Skeletal muscle tissue (tissue), 4 donors: ENCODE data around the gene CABCOCO1. TPM values are rescaled to one million over a fixed set of nuclear protein-coding genes. Genes with fewer than 3 reads are reported as not detected.
"Not testable (repeated sequence)": the region's sequence is repeated elsewhere in the genome, so short reads cannot be mapped to it uniquely, and the experiment has no call there.

Experiments used
- H3K27ac ChIP-seq: one replicate; pipeline ENCODE4 v1.7.0; 2013; ENCODE audit warnings: mild to moderate bottlenecking, low read depth, low read length, inconsistent platforms
- H3K27me3 ChIP-seq, 3 donors: one replicate each; pipeline ENCODE4 v1.7.0; 2013; ENCODE audit warnings: low read length in 3 of 3; ENCODE audit not compliant: control insufficient read depth in 3 of 3, insufficient read depth in 3 of 3
- H3K36me3 ChIP-seq, 3 donors: one replicate each; pipeline ENCODE4 v1.7.0; 2013; ENCODE audit warnings: low read length in 3 of 3; ENCODE audit not compliant: control insufficient read depth in 3 of 3, insufficient read depth in 3 of 3
- H3K4me1 ChIP-seq, 3 donors: one replicate each; pipeline ENCODE4 v1.7.0; 2013; ENCODE audit warnings: low read length in 3 of 3, mild to moderate bottlenecking in 3 of 3; ENCODE audit not compliant: control insufficient read depth in 3 of 3, insufficient read depth in 3 of 3
- H3K4me3 ChIP-seq, 3 donors: one replicate each; pipeline ENCODE4 v1.7.0; 2013; ENCODE audit warnings: low read length in 3 of 3
- H3K9ac ChIP-seq, 3 donors: one replicate each; pipeline ENCODE4 v1.7.0; 2013; ENCODE audit warnings: low read length in 3 of 3, mild to moderate bottlenecking in 3 of 3, moderate library complexity in 2 of 3, low read depth in 1 of 3
- H3K9me3 ChIP-seq, 3 donors: one replicate each; pipeline ENCODE4 v1.7.0; 2013; ENCODE audit warnings: low read length in 3 of 3; ENCODE audit not compliant: control insufficient read depth in 3 of 3
- total RNA-seq: library from RNA; depleted of rRNA; stranded (reverse); fragments of >200 nt; gene quantifications from one replicate; pipeline ENCODE4 v1.2.3, GENCODE V29; 2014
- donor health status: Osteomylitis.

The CABCOCO1 gene
- total RNA-seq, 1 donor from 2014 or later = 1.0 TPM

- H3K36me3 ChIP-seq = no peaks in the 10 kb centered on the region
- no peaks in the 10 kb centered on the region for H3K4me1 ChIP-seq
These were observed 68.9 kb downstream of the CABCOCO1 start for GRCh38 chr10:61731638-61732037.

GRCh38 chr10:61732629-61733278 lies 70.0 kb downstream of the CABCOCO1 start:
- no peak overlapping the region for H3K27ac ChIP-seq
- no peak overlapping the region for H3K4me3 ChIP-seq
- H3K4me1 ChIP-seq = no peaks in the 10 kb centered on the region
- H3K9ac ChIP-seq = no peak overlapping the region
- H3K27me3 ChIP-seq = no peaks in the 10 kb centered on the region
- H3K36me3 ChIP-seq = no peaks in the 10 kb centered on the region
- H3K9me3 ChIP-seq = no peaks in the 10 kb centered on the region

More at GRCh38 chr10:61731638-61732037, 68.9 kb downstream of the CABCOCO1 start:
- Histone ChIP-seq H3K9ac (no peak overlapping the region), H3K27ac (no peak overlapping the region), H3K4me3 (no peak overlapping the region), H3K27me3 (no peaks in the 10 kb centered on the region), H3K9me3 (no peaks in the 10 kb centered on the region)

GRCh38 chr10:61733358-61733940 lies 70.7 kb downstream of the CABCOCO1 start:
- no peak overlapping the region for H3K9ac ChIP-seq
- no peak overlapping the region for H3K4me3 ChIP-seq
- H3K4me1 ChIP-seq = no peaks in the 10 kb centered on the region
- H3K9me3 ChIP-seq = no peaks in the 10 kb centered on the region
- H3K36me3 ChIP-seq = no peaks in the 10 kb centered on the region
- H3K27me3 ChIP-seq = no peaks in the 10 kb centered on the region
- no peak overlapping the region for H3K27ac ChIP-seq

GRCh38 chr10:61735882-61736281 lies 73.2 kb downstream of the CABCOCO1 start:
- H3K4me1 ChIP-seq = no peaks in the 10 kb centered on the region
- H3K9ac ChIP-seq = no peak overlapping the region
- H3K36me3 ChIP-seq = no peaks in the 10 kb centered on the region
- H3K27ac ChIP-seq = no peak overlapping the region
- H3K4me3 ChIP-seq = no peak overlapping the region
- no peaks in the 10 kb centered on the region for H3K9me3 ChIP-seq
- no peaks in the 10 kb centered on the region for H3K27me3 ChIP-seq

GRCh38 chr10:61737455-61737854 lies 74.7 kb downstream of the CABCOCO1 start:
- not testable (repeated sequence) for H3K4me1 ChIP-seq, H3K9ac ChIP-seq

GRCh38 chr10:61742812-61743211 lies 80.1 kb downstream of the CABCOCO1 start:
- H3K4me1 ChIP-seq = no peaks in the 10 kb centered on the region
- H3K9ac ChIP-seq = no peak overlapping the region
- H3K27me3 ChIP-seq = no peaks in the 10 kb centered on the region
- H3K36me3 ChIP-seq = no peaks in the 10 kb centered on the region
- H3K4me3 ChIP-seq = no peak overlapping the region
- H3K9me3 ChIP-seq = no peaks in the 10 kb centered on the region
- H3K27ac ChIP-seq = no peak overlapping the region

More at GRCh38 chr10:61737455-61737854, 74.7 kb downstream of the CABCOCO1 start:
- H3K27me3 ChIP-seq, H3K4me3 ChIP-seq, H3K27ac ChIP-seq, H3K36me3 ChIP-seq, H3K9me3 ChIP-seq: not testable (repeated sequence)

- no peak overlapping the region for H3K27ac ChIP-seq
- H3K4me3 ChIP-seq = no peak overlapping the region
- H3K9me3 ChIP-seq = no peaks in the 10 kb centered on the region
- H3K36me3 ChIP-seq = no peaks in the 10 kb centered on the region
- H3K4me1 ChIP-seq = no peaks in the 10 kb centered on the region
- H3K9ac ChIP-seq = no peak overlapping the region
- H3K27me3 ChIP-seq = no peaks in the 10 kb centered on the region
These were observed 81.7 kb downstream of the CABCOCO1 start for GRCh38 chr10:61744469-61744868.

GRCh38 chr10:61746377-61746776 lies 83.6 kb downstream of the CABCOCO1 start:
- Histone ChIP-seq H3K9me3 (no peaks in the 10 kb centered on the region), H3K36me3 (no peaks in the 10 kb centered on the region), H3K4me3 (no peak overlapping the region), H3K4me1 (peaks cover 0 to 2% (median 0%) of the 10 kb centered on the region in 3 donors), H3K27ac (no peak overlapping the region), H3K9ac (no peak overlapping the region), H3K27me3 (no peaks in the 10 kb centered on the region)

GRCh38 chr10:61747307-61747706 lies 84.6 kb downstream of the CABCOCO1 start:
- no peaks in the 10 kb centered on the region for H3K27me3 ChIP-seq
- H3K9me3 ChIP-seq = no peaks in the 10 kb centered on the region
- H3K27ac ChIP-seq = no peak overlapping the region
- peaks cover 0 to 4% (median 2%) of the 10 kb centered on the region in 3 donors for H3K4me1 ChIP-seq
- no peaks in the 10 kb centered on the region for H3K36me3 ChIP-seq
- no peak overlapping the region for H3K4me3 ChIP-seq
- H3K9ac ChIP-seq = no peak overlapping the region

GRCh38 chr10:61749291-61749690 lies 86.6 kb downstream of the CABCOCO1 start:
- Histone ChIP-seq H3K27ac (no peak overlapping the region), H3K4me3 (no peak overlapping the region), H3K36me3 (no peaks in the 10 kb centered on the region), H3K4me1 (peaks cover 0 to 6% (median 2%) of the 10 kb centered on the region in 3 donors), H3K9ac (no peak overlapping the region), H3K27me3 (no peaks in the 10 kb centered on the region), H3K9me3 (no peaks in the 10 kb centered on the region)
